Colon (tissue), 2 donors: Measurements from ENCODE around the gene RACGAP1.

Experiments
- FAIRE-seq: peaks from 2 replicates; lab custom pipeline; 2012; peaks lifted over from hg19 to GRCh38; lab: Jason Lieb, UNC
- donor health status: control.
- donor health status: control.

The RACGAP1 gene

GRCh38 chr12:49941556-49942511 is 83.5 kb downstream of the RACGAP1 start:
- FAIRE-seq, result no peak

- FAIRE-seq, result no peak
Observed at GRCh38 chr12:49939707-49940106, 85.6 kb downstream of the RACGAP1 start.

- no peak for FAIRE-seq
Observed at GRCh38 chr12:49939307-49939706, 86.0 kb downstream of the RACGAP1 start.
